Measurements from ENCODE around the gene TSPAN14. TPM values are rescaled to one million over a fixed set of nuclear protein-coding genes. Genes with fewer than 3 reads are reported as not detected.

The TSPAN14 gene
- total and polyA plus RNA-seq, 2 of the 8 experiments (the other 6 are each of a cell fraction or from before 2014, with no cell fraction given), result 47.4 to 57.8 TPM

DNA sequence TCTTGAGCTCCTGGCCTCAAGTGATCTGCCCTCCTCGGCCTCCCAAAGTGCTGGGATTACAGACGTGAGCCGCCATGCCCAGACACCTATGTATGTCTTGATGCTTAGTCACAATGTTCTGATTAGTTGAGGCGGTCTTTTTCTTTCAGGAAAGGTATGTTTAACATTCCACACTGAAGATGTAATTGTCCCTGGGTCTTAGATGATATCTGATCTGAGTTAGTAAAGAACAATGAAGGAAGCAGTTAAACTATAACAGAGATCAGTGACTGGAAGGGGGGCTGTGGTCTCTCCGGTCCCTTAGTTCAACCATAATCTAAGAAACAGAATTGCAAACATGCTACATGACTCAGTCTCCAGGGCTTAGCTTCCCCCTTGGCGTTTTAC is 52.1 kb downstream of the TSPAN14 start:
- H4K8ac ChIP-seq (ENCODE audit: extremely low read depth, insufficient read depth, low read length), result no peak overlapping the region
- H3K9me3 ChIP-seq (ENCODE audit: insufficient read depth in 2 of 2, low read depth in 1 of 2, low read length in 1 of 2), result no peaks in the 10 kb centered on the region
- H4K91ac ChIP-seq (replicated peaks; ENCODE audit: insufficient read length, low read length), result no peak overlapping the region
- H2BK12ac ChIP-seq (ENCODE audit: low read depth, low read length), result no peak overlapping the region
- 84% methylated on average over 6 of the region's 6 CpGs; no CpG with 5 or more reads in 1 of the 2 experiments for WGBS, 2 experiments (ENCODE audit: extremely low coverage in 1 of 2, insufficient coverage in 1 of 2, insufficient read length in 1 of 2, insufficient replicate concordance in 2 of 2, low coverage in 1 of 2, low lambda C conversion rate in 2 of 2, missing lambda C conversion rate in 1 of 2)
- H3K9ac ChIP-seq (replicated peaks in 1 of 4; ENCODE audit: extremely low read depth in 1 of 4, low read depth in 3 of 4, low read length in 3 of 4), result no peak overlapping the region
- H3K79me1 ChIP-seq (ENCODE audit: low read depth, low read length), result peaks cover 16% of the 10 kb centered on the region
- no peak overlapping the region for H4K5ac ChIP-seq (ENCODE audit: insufficient read length, low read depth, low read length)
- H2BK20ac ChIP-seq (ENCODE audit: low read length), result no peak overlapping the region
- H3K27ac ChIP-seq (ENCODE audit: low read depth, low read length), result no peak overlapping the region
- no peak overlapping the region for H3K23ac ChIP-seq (ENCODE audit: insufficient read length)
- H2BK5ac ChIP-seq (ENCODE audit: low read depth, low read length), result no peak overlapping the region
- ChIA-PET CTCF (ENCODE audit: partially characterized antibody) (interaction anchor here (0.6 to 21.9 kb wide), 41 partner anchors 9 to 247 kb away, joined by 3 to 1263 read pairs (median 8); partner anchors contain the start of genes PRXL2A and TSPAN14), POLR2A (ENCODE audit: partially characterized antibody) (interaction anchor here (0.7 to 1.7 kb wide), 3 partner anchors 9 to 98 kb away, joined by 3 to 4 read pairs (median 3); partner anchors contain the start of genes PRXL2A and TSPAN14)
- H3K4me1 ChIP-seq (replicated peaks in 1 of 4; ENCODE audit: control insufficient read depth in 3 of 4, insufficient read depth in 4 of 4, low read length in 3 of 4), result peaks cover 5 to 29% (median 11%) of the 10 kb centered on the region in 4 experiments
- peaks cover 0 to 28% of the 10 kb centered on the region in 2 experiments; a peak in 1 of 4 replicates for H3K79me2 ChIP-seq (ENCODE audit: control insufficient read depth in 1 of 2, insufficient read depth in 2 of 2, low read length in 2 of 2)
- peaks cover 0 to 7% (median 3%) of the 10 kb centered on the region in 4 experiments; a peak in 3 of 8 replicates for H3K36me3 ChIP-seq (ENCODE audit: control insufficient read depth in 2 of 4, insufficient read depth in 4 of 4, low read length in 3 of 4)
- H3K4me3 ChIP-seq (ENCODE audit: extremely low read depth in 1 of 4, insufficient read depth in 2 of 4, low read depth in 3 of 4, low read length in 4 of 4), result no peak overlapping the region
- no peaks in the 10 kb centered on the region for H3K27me3 ChIP-seq (replicated peaks in 1 of 4; ENCODE audit: control insufficient read depth in 3 of 4, extremely low read depth in 1 of 4, insufficient read depth in 3 of 4, low read length in 3 of 4)
- H3K18ac ChIP-seq (ENCODE audit: extremely low read depth, low read length), result no peak overlapping the region
- H3K4ac ChIP-seq (replicated peaks; ENCODE audit: insufficient read length, low read depth, low read length), result no peak overlapping the region
- no peak overlapping the region for H2BK15ac ChIP-seq (ENCODE audit: low read length)
- DNase-seq (ENCODE audit: low read depth in 1 of 2, low spot score in 2 of 2), result no peak
- H2AK5ac ChIP-seq (ENCODE audit: low read depth, low read length), result no peak overlapping the region
- H3K4me2 ChIP-seq (ENCODE audit: insufficient read depth in 1 of 2, low read depth in 2 of 2, low read length in 2 of 2), result no peak overlapping the region
- no peak overlapping the region for H3K56ac ChIP-seq (replicated peaks; ENCODE audit: insufficient read length, low read depth, low read length)
- no peak overlapping the region for H3K14ac ChIP-seq (ENCODE audit: insufficient read length)
- FAIRE-seq, result no peak
- H2AFZ ChIP-seq (ENCODE audit: low read length), result no peak overlapping the region
- peaks cover 20 to 22% of the 10 kb centered on the region in 2 experiments for H4K20me1 ChIP-seq (replicated peaks in 1 of 2; ENCODE audit: control insufficient read depth in 1 of 2, insufficient read depth in 2 of 2, low read length in 2 of 2)
- TF ChIP-seq ZNF274 (IDR thresholded peaks at IDR 0.05; ENCODE audit: borderline replicate concordance, extremely low read depth, low read length) (no peak), GTF2F1 (IDR thresholded peaks at IDR 0.05; ENCODE audit: borderline replicate concordance, low read depth, low read length) (no peak), SIRT6 (IDR thresholded peaks at IDR 0.05; ENCODE audit: low read length) (no peak), CEBPB (IDR thresholded peaks at IDR 0.05; ENCODE audit: low read depth, low read length) (no peak), RFX5 (IDR thresholded peaks at IDR 0.05; ENCODE audit: borderline replicate concordance, low read depth, low read length) (no peak), CBX5 (IDR thresholded peaks at IDR 0.05; ENCODE audit: low read depth, low read length) (no peak)
- TF ChIP-seq, protein P1, sequence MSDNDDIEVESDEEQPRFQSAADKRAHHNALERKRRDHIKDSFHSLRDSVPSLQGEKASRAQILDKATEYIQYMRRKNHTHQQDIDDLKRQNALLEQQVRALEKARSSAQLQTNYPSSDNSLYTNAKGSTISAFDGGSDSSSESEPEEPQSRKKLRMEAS (IDR thresholded peaks at IDR 0.05), result no peak
- TF ChIP-seq, protein P2, sequence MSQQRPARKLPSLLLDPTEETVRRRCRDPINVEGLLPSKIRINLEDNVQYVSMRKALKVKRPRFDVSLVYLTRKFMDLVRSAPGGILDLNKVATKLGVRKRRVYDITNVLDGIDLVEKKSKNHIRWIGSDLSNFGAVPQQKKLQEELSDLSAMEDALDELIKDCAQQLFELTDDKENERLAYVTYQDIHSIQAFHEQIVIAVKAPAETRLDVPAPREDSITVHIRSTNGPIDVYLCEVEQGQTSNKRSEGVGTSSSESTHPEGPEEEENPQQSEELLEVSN (IDR thresholded peaks at IDR 0.05), result no peak
- H2BK120ac ChIP-seq (replicated peaks; ENCODE audit: low read depth, low read length), result no peak overlapping the region
- H3K23me2 ChIP-seq (ENCODE audit: low read depth, low read length), result no peaks in the 10 kb centered on the region; the same call in 1 of the 2 replicates
